Measurements from ENCODE around the gene RANBP3L.

The RANBP3L gene

DNA sequence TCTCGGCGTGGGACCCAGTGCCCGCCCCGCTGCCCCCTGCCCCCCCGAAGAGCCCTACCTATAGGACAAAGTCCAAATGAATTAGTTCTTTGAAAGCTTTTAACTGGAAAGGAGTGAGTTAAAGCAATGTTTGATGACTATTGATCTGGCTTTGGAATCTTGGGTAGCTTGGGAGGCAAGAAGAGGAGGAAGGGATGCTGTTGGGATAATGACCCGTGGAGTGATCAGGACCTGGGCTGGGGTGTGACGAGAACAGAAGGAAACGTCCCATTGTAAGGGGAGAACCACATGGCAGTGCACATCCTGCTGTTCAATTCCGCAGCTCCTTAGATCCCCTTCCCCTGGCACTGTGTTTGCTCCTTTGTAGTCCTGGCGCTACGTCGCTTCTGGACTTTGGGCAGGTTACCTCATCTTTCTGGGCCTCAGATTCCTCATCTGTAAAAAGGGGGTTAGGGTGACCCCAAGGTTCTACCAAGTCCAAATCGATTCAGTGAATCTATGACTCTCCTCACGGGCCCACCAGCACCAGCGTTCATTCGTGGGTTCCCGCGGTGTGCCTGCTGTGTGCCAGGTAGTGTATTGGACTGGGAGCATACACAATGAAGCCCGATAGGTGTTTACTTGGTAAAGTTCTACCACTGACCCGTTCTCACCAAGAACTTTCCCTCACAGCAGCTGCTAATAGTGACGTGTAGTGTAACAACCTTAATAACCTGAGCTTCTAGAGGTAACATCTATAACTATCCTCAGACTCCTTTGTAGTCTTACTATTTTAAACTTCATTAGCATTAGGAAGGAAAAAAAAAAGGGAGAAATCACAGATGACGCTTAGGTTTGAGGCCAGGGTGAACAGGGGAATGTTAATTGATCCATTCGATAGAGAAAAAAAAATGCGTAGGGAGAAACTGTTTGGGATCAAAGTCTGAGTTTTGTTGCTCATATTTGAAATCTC is 58.9 kb downstream of the RANBP3L start:
- DNase-seq: no peak

DNA sequence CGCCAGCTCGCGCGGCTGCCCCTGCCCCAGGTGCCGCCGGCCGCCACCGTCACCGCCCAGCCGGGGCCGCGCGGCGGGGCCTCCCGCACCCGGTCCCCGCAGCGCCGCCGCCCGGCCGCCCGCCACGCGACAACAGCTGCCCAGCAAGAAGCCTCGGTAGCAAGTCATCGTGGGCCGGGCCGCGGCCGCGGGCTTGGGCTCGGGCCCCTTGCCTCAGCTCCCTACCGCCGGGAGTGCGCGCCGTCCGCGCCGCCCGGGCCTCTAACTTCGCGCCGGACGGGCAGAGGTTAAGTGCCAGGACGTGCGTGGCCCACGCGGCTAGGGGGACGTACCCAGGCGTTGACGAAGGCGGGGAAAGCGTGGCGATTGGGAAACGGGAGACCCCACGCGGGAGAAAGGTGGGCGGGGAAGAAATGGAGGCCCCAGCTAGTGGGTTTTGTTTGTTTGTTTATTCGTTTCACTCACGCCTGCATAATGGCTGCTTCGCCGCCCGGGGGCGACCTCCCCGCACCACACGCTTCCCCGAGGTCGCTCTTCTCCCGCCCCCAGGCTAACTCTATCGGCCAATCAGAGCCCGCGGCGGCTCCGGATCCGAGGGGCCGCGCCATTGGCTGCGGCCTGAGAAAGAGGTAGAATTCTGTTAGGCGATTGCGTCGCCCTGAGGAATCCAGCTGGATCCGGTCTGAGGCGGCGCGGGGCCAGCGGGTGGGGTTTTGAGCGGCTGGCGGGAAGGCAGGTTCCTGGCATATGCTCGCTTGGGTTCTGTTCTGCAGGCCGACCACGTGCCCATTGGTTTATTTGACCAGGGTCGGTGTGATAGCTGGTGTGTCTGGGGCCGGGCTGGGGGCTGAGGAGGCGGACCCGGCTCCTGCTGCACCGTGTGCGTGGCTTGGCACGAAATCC is 59.8 kb downstream of the RANBP3L start, which contains the start of gene NADK2:
Gene NADK2 (minus strand): TSS at position 295 of the 903 bp plus-strand sequence. CDS start 127 bp downstream, at position 168.
- DNase-seq: peak; percentile 77 to 89

DNA sequence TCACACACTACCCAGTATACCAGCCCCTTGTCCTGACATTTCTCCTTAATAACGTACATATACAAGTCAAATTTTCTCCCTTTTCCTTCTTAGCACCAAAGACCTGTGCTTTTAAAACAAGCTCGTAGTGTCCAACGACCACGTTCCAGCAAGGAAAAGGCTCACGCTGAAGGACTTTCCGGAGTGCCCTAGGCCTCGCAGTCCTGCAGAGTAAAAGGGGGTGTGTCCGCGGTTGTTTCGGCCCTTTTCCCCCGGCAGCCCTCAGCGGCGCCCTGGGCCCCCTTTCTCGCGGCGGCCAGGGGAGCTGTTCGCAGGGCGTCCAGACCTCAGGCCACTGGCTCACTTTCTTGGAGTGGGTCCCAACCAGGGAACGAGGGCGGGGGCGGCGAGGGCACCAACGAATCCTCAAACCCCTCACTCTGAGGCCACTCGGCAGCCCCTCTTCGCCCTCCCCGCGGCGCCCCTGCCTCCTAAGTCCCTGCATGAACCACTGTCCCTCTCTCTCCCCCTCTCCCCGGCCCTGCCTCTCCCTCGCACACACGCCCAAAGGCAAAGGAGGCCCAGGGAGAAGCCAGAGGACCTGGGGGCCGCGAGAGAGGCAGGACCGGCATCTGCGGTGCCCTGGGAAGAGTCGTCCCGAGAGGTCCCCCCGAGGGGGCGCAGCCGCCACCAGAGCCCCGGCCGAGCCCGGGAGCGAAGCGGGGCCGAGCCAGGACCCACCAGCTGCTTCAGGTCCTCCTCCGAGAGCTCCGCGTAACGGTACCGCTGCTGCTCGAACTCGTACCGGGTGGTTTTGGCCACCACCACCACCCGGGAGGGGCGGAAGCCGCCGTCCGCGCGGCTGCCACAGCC is 60.7 kb downstream of the RANBP3L start:
- no peak for DNase-seq

DNA sequence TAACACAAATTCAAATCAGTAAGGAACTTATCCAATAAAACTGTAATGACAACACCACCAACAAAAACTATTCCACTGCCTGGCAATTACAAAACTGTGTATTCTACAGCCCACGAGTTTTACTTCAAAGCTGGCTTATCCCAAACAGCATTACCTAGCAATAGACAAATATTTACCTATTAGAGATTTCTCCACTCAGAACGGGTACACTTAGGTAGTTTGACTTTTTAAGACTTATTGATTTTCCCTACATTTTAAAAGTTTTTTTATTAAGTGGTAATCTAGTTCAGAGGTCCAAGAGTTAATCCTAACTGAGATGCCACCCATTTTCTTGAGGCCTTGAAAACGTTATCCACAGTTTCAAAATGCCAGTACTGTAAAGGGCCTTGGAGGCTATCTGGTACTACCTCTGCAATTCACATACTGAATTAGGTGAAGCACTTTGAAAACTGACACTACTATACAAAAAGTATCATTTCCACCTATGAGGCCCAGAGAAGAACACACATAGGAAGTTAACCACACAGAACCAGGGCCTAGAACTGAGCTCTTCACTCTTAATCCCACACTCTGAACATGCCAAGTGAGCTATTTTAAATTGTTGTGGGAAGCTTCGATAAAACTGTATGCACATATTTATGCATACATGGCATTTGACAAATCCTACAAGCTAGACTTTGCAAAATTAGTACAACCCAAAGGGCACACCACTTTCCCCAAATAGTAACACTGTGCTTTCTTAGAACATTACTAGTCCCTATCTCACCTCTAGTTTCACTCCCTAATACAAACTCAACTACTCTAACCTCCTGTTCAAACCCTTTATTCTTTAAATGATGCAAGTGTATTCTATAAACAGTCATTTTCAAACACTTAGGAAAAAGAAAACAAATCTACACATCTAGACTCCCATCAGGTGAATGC is 62.1 kb downstream of the RANBP3L start:
- no peak for DNase-seq

DNA sequence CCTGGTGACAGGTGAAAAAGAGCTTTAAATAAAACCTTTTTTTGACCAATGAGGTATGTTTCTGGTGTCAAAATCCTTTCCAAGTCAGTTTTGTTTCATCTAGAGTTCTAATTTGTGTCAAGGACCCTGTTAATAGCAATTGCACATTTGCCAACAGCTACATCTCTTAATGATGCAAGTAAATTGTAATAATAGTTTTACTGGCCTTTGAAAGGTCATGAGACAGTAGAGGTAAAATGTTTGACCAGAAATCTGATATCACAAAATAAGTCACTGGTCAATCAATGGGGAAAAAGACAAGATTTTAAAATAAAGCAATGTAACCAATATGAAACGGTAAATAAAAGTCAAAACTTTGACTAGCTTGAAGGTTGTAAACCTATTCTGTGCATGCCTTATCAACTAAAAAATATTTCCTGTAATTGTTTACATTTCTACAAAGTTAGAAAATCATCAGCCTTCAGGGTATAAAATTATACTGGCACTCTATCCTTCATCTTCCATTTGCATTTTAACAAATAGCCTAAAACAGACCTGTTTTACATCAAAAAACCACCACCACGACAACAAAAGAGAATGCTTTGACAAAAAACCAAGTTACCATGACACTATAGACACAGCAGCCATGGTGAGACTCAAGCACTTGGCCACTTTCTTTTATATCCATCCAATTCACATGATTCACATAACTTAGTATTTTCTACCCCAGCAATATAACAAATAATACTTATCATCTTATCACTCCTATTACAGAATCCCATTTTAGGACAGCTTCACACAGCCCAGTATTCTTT is 63.0 kb downstream of the RANBP3L start:
- no peak for DNase-seq

DNA sequence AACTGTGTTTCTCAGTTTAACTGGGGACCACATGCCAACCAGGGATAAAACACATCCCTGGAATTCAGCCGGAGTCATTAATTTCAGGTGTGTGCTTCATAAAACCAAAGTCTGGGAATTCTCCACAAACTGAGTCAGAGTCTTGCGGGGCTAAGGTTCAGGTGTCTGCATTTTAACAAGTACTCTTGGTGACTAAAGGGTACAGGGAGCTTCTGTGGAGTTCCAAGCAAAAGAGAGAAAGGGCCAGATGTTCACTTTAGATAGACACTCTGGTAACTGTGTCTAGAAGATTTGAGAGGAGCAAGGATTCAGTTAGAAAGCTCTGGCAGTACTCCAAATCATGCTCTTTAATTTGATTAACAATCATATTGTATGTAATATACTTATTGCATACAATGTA is 64.0 kb downstream of the RANBP3L start:
- DNase-seq: no peak

DNA sequence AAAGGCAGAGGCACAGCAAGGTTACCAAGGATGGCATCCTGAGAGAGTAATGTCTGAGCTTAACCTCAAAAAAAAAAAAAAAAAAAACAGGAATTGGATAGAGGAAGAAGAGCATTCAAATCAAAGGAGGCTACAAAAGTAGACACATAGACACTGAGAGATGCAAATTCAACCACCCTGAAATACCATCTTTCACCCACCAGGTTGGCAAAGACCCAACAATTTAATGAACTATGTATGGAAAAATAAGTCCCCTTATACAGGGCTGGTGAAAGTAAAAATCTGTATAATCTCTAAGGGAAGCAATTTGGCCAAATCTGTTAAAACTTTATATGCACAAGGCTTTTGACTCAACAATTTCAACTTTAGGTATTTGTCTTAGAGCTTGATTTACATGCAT is 64.9 kb downstream of the RANBP3L start:
- no peak for DNase-seq

DNA sequence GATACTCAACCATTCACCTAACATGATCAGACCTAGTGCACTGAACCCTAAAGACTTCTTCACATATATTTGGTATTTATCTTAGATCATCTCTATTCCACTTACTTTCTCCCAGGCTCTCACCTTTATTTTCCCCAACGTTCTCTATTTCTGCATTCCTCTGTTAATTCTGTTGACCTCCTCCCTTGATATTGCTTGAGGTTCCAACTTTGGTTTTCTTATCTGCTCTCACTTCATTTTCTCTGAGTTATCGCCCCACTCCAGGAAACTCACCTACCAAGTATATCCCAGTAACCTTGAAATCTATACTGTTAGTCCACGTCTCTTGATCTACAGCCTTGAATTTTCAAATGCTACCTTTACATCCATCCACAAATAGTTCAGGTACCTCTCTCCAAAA is 69.2 kb downstream of the RANBP3L start:
- no peak for DNase-seq

DNA sequence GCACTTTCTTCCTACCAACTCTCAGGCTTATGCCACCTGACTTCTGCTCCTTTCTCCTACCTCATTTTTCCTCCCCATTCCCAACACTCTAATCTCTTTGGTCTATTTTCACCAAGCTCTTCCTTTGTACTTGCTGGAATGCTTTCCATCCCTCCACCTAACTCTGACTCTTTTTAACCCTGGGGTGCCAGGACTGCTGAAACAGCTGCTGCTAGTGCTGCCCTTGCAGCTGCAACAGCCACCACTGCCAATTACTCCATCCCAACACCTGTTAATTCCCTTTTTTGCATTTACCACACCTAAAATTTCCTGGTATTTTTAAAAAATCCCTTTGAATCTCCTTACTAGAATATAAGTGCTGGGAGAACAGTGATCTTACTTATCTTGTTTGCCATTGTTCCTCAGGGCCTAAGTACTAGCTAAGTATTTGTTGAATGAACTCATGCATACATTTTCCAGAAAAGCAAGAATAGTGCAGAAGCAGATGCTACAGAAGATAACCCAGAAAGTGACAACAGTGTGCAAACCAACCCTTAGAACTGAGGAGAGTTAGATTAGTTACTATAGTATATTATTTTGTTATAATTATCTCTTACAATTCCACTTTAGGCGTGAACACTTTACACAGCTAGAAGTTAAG is 71.4 kb downstream of the RANBP3L start:
- no peak for DNase-seq

DNA sequence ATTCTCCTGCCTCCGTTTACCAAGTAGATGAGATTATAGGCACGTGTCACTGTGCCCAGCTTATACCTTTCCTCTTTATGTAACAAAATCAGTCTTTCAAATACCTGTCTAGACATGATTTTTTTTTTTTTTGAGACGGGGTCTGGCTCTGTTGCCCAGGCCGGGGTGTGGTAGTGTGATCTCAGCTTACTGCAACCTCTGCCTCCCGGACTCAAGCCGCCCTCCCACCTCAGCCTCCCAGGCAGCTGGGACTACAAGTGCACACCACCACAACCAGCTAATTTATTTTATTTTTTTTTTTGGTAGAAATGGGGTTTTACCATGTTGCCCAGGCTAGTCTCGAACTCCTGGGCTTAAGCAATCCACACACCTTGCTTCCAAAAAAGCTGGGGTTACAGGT is 73.2 kb downstream of the RANBP3L start:
- no peak for DNase-seq

DNA sequence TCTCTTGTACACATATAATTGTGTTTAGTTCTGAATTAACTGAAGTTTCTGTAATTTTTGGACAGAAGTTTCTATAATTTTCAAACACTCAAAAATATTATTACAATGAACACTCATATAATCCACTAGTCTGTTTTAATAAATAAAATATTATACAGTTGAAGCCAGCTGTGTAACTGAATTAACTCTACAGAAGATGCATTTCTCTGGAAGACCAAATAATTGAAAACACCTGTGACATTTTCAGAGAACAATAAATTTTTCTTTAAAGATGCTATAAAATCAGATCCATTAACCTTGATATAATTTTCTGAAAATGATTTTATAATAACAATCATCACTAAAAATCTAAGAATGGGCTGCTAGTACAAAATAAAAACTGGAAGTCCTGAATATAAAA is 74.7 kb downstream of the RANBP3L start:
- DNase-seq: no peak

DNA sequence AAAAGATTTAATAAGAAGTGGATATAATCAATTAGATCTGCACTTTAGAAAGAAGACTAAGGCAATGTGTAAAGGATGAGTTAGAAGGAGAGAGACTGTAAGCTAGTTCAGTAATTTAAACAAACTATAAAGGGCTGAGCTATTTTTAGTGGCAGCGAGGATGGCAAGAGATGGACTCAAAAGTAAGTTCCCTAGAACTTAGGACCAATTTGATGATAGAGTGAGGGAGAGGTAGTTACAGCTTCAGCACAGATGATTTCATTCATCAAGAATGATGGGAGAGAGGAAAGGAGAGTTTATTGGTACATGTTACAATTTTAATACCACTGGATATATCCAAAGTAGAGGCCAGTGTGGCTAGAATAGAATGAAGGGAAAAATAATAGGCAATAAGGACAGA is 79.1 kb downstream of the RANBP3L start:
- DNase-seq: no peak

DNA sequence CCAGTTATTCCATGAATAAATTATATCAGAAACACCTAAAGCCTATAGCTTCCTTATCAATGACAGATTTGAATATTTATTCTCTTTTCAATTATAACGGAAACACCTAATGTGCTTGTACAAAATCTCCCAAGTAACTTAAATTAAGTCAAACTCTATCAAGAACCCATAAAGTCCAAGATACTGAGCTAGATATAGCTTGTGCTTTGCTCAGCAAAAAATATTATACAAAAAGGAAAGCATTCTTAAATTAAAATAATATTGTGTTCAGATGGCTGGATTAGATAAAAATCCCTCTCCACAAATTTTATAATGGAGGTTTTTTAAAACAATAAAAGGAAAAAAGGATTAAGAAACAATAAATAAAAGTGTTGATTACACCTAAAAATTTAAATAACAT is 83.7 kb downstream of the RANBP3L start:
- no peak for DNase-seq

DNA sequence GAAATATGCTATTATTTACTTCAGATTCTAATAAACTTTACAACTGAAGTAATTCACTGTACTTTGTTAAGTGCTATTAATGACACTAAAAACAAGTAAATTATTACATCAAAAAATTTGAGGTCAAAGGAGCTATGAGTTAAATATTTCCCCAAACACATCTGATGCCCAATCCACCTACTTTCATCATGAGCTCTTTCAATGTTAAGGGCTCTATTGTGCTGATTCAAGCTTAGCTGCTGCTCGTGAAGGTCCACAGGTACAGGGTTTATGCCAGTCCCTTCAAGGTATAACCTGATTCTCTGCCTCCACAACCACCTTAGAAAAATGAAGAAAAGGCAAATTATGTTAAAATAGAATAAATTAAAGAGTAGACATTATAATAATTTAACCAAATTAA is 84.1 kb downstream of the RANBP3L start:
- DNase-seq: no peak

DNA sequence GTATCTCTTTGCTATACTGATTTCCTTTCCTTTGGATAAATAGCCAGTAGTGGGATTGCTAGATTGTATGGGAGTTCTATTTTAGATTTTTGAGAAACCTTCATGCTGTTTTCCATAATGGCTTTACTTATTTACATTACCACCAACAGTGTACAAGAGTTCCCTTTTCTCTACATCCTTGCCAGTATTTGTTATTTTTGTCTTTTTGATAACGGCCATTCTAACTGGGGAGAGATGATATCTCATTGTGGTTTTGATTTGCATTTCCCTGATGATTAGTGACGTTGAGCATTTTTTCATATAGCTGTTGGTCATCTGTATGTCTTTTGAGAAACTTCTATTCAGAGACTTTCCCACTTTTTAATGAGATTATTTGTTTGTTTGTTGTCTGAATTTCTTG is 85.8 kb downstream of the RANBP3L start:
- DNase-seq: no peak

DNA sequence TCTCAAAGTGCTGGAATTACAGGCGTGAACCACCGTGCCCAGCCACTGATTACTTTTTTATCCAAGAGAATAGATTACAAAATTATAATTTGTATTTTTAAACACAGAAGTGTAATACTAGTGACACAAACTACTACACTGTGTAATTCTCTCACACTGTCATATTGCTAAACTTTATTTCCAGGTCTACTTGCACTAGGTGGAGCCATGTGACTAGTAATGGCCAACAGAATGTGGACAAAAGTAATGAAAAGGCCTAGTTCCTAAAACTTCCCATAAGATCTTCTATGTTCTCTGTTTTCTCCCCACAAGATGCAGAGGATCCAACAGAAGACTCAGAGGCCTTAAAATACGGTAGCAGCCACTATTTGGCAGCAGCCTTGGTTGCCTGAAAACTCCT is 87.3 kb downstream of the RANBP3L start:
- DNase-seq: no peak

DNA sequence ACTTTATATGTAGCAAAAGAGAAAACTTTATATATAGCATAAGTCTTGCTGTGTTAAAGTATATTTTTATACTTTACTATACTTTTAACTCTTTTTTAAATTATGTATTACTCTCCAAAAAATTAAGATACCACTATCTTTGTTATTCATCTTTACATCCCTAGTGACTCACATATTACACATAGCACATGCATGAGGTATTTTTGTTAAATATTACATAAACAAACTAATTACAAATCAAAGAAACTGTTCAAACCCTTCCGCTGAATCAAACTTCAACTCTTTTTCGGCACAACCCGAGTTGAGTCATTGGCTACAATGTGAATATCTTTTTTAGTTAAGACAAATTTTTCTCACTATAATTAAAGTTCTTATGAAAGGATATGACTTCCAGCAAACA is 92.0 kb downstream of the RANBP3L start:
- DNase-seq: no peak

DNA sequence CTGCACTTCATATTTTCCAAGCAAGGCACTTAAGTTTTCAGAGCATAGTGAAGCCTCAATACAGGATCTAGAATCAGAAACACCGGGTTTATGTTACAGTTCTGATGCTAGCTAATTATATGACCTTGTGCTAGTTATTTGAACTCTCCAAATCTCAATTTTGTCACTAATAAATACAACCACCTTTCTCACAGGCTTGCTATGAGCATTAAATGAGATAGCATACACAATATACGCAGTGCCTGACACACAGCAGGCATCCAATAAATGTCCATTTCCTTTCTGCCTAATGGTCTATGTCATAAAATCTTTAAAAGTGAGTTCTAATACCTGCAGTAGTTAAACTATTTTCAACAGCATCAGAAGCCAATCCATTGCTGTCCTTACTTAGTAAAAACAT is 92.9 kb downstream of the RANBP3L start:
- no peak for DNase-seq

DNA sequence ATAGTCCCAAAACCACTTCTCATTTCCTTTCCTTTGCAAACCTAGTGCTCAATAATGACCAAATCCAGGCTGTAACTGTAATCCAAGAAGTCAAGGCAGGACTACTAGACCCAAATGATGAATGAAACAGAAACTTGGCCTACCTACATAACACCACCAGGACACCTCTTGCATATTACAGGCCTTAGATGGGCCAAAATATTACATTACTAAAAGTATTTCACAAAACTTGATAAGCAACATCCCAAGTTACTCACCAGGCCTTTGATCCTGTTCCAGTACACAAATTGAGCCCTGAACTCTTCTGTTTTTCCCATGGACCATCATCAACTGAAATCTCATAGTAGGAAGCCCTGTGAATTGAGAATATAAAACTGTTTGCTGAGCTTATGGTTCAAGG is 94.8 kb downstream of the RANBP3L start:
- DNase-seq: no peak

DNA sequence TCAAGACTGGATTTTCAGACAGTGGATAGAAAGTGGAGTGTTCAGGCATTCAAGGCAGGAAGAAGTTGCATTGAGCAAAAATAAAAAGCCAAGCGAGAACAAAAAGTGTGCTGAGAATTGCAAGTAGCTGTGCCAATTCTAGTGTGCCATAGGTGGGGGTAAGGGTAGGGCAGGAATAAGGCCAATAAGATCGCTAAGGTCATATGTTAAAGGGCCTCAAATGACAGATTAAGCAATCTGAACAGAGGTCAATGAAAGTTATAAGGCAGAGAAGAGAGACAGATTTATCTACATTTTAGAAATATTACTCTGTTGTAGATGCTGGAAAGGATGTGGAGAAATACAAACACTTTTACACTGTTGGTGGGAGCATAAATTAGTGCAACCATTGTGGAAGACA is 96.4 kb downstream of the RANBP3L start:
- DNase-seq: no peak
